HCT116 (cell line): Measurements from ENCODE around the gene ALKBH1.

Source experiments
- CEBPB ChIP-seq: IDR thresholded peaks from 2 replicates; pipeline ENCODE4 v1.6.1; 2012; ENCODE audit warnings: low read depth
- EZH2 ChIP-seq: fragments of 200-600 bp; sonication (generic); IDR thresholded peaks from 2 replicates; pipeline ENCODE4 v1.6.1; 2017; ENCODE audit warnings: antibody characterized with exemption, mixed run types
- EZH2phosphoT487 ChIP-seq: fragments of 200-600 bp; IDR thresholded peaks from 2 replicates; pipeline ENCODE4 v1.6.1; 2018; ENCODE audit warnings: antibody characterized with exemption, borderline replicate concordance
- FOSL1 ChIP-seq: IDR thresholded peaks from 2 replicates; pipeline ENCODE4 v1.6.1; 2012; ENCODE audit warnings: low read depth
- POLR2A ChIP-seq: IDR thresholded peaks from 2 replicates; pipeline ENCODE4 v1.7.0; 2011; ENCODE audit warnings: borderline replicate concordance; ENCODE audit not compliant: insufficient read depth, insufficient read length; ENCODE audit errors: extremely low read depth
- SRF ChIP-seq: IDR thresholded peaks from 2 replicates; pipeline ENCODE4 v1.6.1; 2012; ENCODE audit warnings: low read depth
- TCF7L2 ChIP-seq: IDR thresholded peaks from 2 replicates; pipeline ENCODE4 v1.7.0; 2011; ENCODE audit warnings: borderline replicate concordance, inconsistent platforms; ENCODE audit not compliant: insufficient read depth, insufficient read length; ENCODE audit errors: extremely low read depth
- YY1 ChIP-seq: IDR thresholded peaks from 2 replicates; pipeline ENCODE4 v1.6.1; 2011; ENCODE audit warnings: low read length, low read depth, moderate library complexity, mild to moderate bottlenecking; ENCODE audit not compliant: insufficient replicate concordance; ENCODE audit errors: extremely low read depth
- TF ChIP-seq, protein P1 (sequence below), 3 experiments: fragments of 200-600 bp in 1 of 3; sonication (generic) in 1 of 3; IDR thresholded peaks in 2 of 3; conservative IDR thresholded peaks in 1 of 3; 2 replicates each; pipeline ENCODE4 v1.5.1; 2012 to 2017; ENCODE audit warnings: low read depth in 2 of 3, low read length in 2 of 3, antibody characterized with exemption in 1 of 3, borderline replicate concordance in 1 of 3, control low read depth in 1 of 3, mild to moderate bottlenecking in 1 of 3, mixed read lengths in 1 of 3, mixed run types in 1 of 3, moderate library complexity in 1 of 3; ENCODE audit not compliant: insufficient read depth in 1 of 3
- TF ChIP-seq, protein P2 (sequence below): IDR thresholded peaks from 2 replicates; pipeline ENCODE4 v1.6.1; 2012

DNA sequence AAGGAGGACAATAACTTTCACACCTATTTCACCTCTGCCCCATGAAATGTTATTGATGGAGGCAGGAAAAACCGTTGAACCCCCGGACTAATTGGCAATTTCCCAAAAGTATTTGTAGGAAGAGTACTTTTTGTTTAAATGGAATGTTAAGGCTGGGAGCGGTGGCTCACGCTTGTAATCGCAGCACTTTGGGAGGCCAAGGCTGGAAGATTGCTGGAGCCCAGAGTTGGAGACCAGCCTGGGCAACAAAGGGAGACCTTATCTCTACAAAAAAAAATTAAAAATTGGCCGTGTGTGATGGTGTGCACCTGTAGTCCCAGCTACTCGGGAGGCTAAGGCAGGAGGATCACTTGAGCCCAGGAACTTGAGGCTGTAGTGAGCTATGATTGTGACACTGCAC is 65.4 kb downstream of the ALKBH1 start:
- TF ChIP-seq, protein P1, sequence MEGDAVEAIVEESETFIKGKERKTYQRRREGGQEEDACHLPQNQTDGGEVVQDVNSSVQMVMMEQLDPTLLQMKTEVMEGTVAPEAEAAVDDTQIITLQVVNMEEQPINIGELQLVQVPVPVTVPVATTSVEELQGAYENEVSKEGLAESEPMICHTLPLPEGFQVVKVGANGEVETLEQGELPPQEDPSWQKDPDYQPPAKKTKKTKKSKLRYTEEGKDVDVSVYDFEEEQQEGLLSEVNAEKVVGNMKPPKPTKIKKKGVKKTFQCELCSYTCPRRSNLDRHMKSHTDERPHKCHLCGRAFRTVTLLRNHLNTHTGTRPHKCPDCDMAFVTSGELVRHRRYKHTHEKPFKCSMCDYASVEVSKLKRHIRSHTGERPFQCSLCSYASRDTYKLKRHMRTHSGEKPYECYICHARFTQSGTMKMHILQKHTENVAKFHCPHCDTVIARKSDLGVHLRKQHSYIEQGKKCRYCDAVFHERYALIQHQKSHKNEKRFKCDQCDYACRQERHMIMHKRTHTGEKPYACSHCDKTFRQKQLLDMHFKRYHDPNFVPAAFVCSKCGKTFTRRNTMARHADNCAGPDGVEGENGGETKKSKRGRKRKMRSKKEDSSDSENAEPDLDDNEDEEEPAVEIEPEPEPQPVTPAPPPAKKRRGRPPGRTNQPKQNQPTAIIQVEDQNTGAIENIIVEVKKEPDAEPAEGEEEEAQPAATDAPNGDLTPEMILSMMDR (IDR thresholded peaks at IDR 0.05 in 2 of 3, conservative IDR thresholded peaks at IDR 0.05 in 1 of 3; ENCODE audit: borderline replicate concordance in 1 of 3, insufficient read depth in 1 of 3, low read depth in 2 of 3, low read length in 2 of 3) = no peak
- TF ChIP-seq, protein P2, sequence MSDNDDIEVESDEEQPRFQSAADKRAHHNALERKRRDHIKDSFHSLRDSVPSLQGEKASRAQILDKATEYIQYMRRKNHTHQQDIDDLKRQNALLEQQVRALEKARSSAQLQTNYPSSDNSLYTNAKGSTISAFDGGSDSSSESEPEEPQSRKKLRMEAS = no peak
- no peak for TF ChIP-seq POLR2A
- no peak for TF ChIP-seq EZH2
- no peak for TF ChIP-seq TCF7L2
- TF ChIP-seq CEBPB = no peak
- no peak for TF ChIP-seq FOSL1
- TF ChIP-seq EZH2phosphoT487 = no peak
- no peak for TF ChIP-seq YY1
- no peak for TF ChIP-seq SRF
